GM19452 (cell line): ENCODE results near the gene LRRC7.
"Not testable (repeated sequence)": the region's sequence is repeated elsewhere in the genome, so short reads cannot be mapped to it uniquely, and the experiment has no call there.

ENCODE experiments used
- ATAC-seq: cut with Tn5 transposase; IDR thresholded peaks from one replicate; pipeline ENCODE4 v1.9.1; 2021; ENCODE audit not compliant: unreplicated experiment

Gene LRRC7

GRCh38 chr1:69862906-69863305 is 295.2 kb downstream of the LRRC7 start:
- ATAC-seq, result no peak

- no peak for ATAC-seq
Observed at GRCh38 chr1:69863704-69864103, 296.0 kb downstream of the LRRC7 start.

- no peak for ATAC-seq
Observed at GRCh38 chr1:69871412-69871811, 303.7 kb downstream of the LRRC7 start.

GRCh38 chr1:69878338-69878737 is 310.6 kb downstream of the LRRC7 start:
- no peak for ATAC-seq

- not testable (repeated sequence) for ATAC-seq
Observed at GRCh38 chr1:69888016-69888415, 320.3 kb downstream of the LRRC7 start.

- no peak for ATAC-seq
Observed at GRCh38 chr1:69888657-69889056, 320.9 kb downstream of the LRRC7 start.

- ATAC-seq, result no peak
Observed at GRCh38 chr1:69898403-69898947, 330.8 kb downstream of the LRRC7 start.

GRCh38 chr1:69911301-69911801 is 343.6 kb downstream of the LRRC7 start:
- no peak for ATAC-seq

- no peak for ATAC-seq
Observed at GRCh38 chr1:69913977-69914376, 346.3 kb downstream of the LRRC7 start.

- ATAC-seq, result no peak
Observed at GRCh38 chr1:69914976-69915765, 347.4 kb downstream of the LRRC7 start.

- ATAC-seq, result no peak
Observed at GRCh38 chr1:69919129-69919921, 351.6 kb downstream of the LRRC7 start.

GRCh38 chr1:69919922-69920273 is 352.2 kb downstream of the LRRC7 start:
- ATAC-seq, result no peak

- ATAC-seq, result no peak
Observed at GRCh38 chr1:69920426-69920825, 352.7 kb downstream of the LRRC7 start.

- ATAC-seq, result no peak
Observed at GRCh38 chr1:69921486-69921885, 353.8 kb downstream of the LRRC7 start.

GRCh38 chr1:69928234-69928633 is 360.5 kb downstream of the LRRC7 start:
- ATAC-seq, result not testable (repeated sequence)

GRCh38 chr1:69929308-69930057 is 361.8 kb downstream of the LRRC7 start:
- ATAC-seq, result no peak

- ATAC-seq, result no peak
Observed at GRCh38 chr1:69930396-69930795, 362.7 kb downstream of the LRRC7 start.

GRCh38 chr1:69932760-69933159 is 365.0 kb downstream of the LRRC7 start:
- ATAC-seq, result no peak

- ATAC-seq, result no peak
Observed at GRCh38 chr1:69940231-69940630, 372.5 kb downstream of the LRRC7 start.

- no peak for ATAC-seq
Observed at GRCh38 chr1:69940816-69941215, 373.1 kb downstream of the LRRC7 start.

GRCh38 chr1:69943030-69943429 is 375.3 kb downstream of the LRRC7 start:
- no peak for ATAC-seq
